ENCODE measurements around the gene ZNF791. TPM values are rescaled to one million over a fixed set of nuclear protein-coding genes. Genes with fewer than 3 reads are reported as not detected.

Gene ZNF791
- polyA plus RNA-seq, 1 donor from 2014 or later: 10.2 TPM

DNA sequence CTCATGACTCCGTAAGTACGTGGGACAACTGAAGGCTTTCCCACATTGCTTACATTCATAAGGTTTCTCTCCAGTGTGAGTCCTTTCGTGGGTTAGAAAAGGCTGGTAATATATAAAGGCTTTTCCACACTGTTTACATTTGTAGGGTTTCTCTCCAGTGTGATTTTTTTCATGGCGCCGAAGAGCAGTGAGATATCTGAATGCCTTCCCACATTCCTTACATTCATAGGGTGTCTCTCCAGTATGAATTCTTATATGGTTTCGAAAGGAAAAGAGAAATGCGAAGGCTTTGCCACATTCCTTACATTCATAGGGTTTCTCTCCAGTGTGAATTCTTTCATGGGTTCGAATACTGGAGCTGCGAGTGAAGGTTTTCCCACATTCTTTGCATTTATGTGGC lies 29.6 kb upstream of the ZNF791 start:
- Histone ChIP-seq H3F3A (ENCODE audit: insufficient read depth, low read length, poor library complexity, severe bottlenecking) (no peaks in the 10 kb centered on the region), H3K9me2 (ENCODE audit: insufficient read depth, low read length) (no peaks in the 10 kb centered on the region), H4K20me1 (ENCODE audit: insufficient read depth) (no peaks in the 10 kb centered on the region), H3K27me3 (ENCODE audit: insufficient read depth, low read depth, low read length) (no peaks in the 10 kb centered on the region), H3K36me3 (ENCODE audit: insufficient read depth, low read length) (peaks cover 7% of the 10 kb centered on the region), H2AFZ (ENCODE audit: low read depth, low read length) (no peak overlapping the region), H3K9me3 (ENCODE audit: low read length) (peaks cover 6% of the 10 kb centered on the region), H3K4me2 (ENCODE audit: low read length) (no peak overlapping the region), H3K27ac (ENCODE audit: low read length) (no peak overlapping the region), H3K4me3 (ENCODE audit: low read length) (no peak overlapping the region), H3K9ac (ENCODE audit: low read length) (no peak overlapping the region), H3K79me2 (replicated peaks; ENCODE audit: insufficient read depth, low read length) (no peaks in the 10 kb centered on the region)
- TF ChIP-seq, protein P1, sequence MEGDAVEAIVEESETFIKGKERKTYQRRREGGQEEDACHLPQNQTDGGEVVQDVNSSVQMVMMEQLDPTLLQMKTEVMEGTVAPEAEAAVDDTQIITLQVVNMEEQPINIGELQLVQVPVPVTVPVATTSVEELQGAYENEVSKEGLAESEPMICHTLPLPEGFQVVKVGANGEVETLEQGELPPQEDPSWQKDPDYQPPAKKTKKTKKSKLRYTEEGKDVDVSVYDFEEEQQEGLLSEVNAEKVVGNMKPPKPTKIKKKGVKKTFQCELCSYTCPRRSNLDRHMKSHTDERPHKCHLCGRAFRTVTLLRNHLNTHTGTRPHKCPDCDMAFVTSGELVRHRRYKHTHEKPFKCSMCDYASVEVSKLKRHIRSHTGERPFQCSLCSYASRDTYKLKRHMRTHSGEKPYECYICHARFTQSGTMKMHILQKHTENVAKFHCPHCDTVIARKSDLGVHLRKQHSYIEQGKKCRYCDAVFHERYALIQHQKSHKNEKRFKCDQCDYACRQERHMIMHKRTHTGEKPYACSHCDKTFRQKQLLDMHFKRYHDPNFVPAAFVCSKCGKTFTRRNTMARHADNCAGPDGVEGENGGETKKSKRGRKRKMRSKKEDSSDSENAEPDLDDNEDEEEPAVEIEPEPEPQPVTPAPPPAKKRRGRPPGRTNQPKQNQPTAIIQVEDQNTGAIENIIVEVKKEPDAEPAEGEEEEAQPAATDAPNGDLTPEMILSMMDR (IDR thresholded peaks at IDR 0.05; ENCODE audit: poor library complexity, severe bottlenecking): no peak
- no peak for TF ChIP-seq RAD21 (conservative IDR thresholded peaks at IDR 0.05)
- no peak for TF ChIP-seq SMC3 (conservative IDR thresholded peaks at IDR 0.05; ENCODE audit: poor library complexity)
- TF ChIP-seq EZH2 (IDR thresholded peaks at IDR 0.05; ENCODE audit: borderline replicate concordance, insufficient read depth, low read length, poor library complexity, severe bottlenecking): no peak
- no peak for TF ChIP-seq MXI1 (conservative IDR thresholded peaks at IDR 0.05; ENCODE audit: poor library complexity, severe bottlenecking)
- TF ChIP-seq EP300 (conservative IDR thresholded peaks at IDR 0.05; ENCODE audit: poor library complexity, severe bottlenecking): no peak
- TF ChIP-seq, protein P2, sequence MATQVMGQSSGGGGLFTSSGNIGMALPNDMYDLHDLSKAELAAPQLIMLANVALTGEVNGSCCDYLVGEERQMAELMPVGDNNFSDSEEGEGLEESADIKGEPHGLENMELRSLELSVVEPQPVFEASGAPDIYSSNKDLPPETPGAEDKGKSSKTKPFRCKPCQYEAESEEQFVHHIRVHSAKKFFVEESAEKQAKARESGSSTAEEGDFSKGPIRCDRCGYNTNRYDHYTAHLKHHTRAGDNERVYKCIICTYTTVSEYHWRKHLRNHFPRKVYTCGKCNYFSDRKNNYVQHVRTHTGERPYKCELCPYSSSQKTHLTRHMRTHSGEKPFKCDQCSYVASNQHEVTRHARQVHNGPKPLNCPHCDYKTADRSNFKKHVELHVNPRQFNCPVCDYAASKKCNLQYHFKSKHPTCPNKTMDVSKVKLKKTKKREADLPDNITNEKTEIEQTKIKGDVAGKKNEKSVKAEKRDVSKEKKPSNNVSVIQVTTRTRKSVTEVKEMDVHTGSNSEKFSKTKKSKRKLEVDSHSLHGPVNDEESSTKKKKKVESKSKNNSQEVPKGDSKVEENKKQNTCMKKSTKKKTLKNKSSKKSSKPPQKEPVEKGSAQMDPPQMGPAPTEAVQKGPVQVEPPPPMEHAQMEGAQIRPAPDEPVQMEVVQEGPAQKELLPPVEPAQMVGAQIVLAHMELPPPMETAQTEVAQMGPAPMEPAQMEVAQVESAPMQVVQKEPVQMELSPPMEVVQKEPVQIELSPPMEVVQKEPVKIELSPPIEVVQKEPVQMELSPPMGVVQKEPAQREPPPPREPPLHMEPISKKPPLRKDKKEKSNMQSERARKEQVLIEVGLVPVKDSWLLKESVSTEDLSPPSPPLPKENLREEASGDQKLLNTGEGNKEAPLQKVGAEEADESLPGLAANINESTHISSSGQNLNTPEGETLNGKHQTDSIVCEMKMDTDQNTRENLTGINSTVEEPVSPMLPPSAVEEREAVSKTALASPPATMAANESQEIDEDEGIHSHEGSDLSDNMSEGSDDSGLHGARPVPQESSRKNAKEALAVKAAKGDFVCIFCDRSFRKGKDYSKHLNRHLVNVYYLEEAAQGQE (IDR thresholded peaks at IDR 0.05; ENCODE audit: borderline replicate concordance): no peak
- TF ChIP-seq POLR2AphosphoS5 (IDR thresholded peaks at IDR 0.05): no peak
- TF ChIP-seq TAF1 (IDR thresholded peaks at IDR 0.05; ENCODE audit: low read depth): no peak

DNA sequence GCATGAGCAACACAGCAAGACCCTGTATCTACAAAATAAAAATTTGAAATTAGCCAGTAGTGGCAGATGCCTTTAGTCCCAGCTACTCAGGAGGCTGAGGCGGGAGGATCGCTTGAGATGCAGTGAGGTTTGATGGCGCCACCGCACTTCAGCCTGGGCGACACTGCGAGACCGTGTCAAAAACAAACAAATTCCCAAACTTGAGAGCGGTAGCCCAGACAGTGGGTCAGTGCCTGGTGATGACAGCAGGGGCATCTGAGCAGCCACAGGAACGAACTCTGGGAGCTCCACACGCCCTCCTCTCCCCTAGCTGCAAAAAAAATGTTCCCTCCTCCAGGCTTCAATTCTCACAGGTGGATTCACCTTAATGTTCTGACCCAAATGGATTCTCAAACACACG lies 14.2 kb upstream of the ZNF791 start:
- no peak for TF ChIP-seq SMC3 (conservative IDR thresholded peaks at IDR 0.05; ENCODE audit: poor library complexity)
- TF ChIP-seq, protein P2 (IDR thresholded peaks at IDR 0.05; ENCODE audit: borderline replicate concordance): no peak
- TF ChIP-seq, protein P1 (IDR thresholded peaks at IDR 0.05; ENCODE audit: poor library complexity, severe bottlenecking): no peak
- no peak for TF ChIP-seq EZH2 (IDR thresholded peaks at IDR 0.05; ENCODE audit: borderline replicate concordance, insufficient read depth, low read length, poor library complexity, severe bottlenecking)
- TF ChIP-seq RAD21 (conservative IDR thresholded peaks at IDR 0.05): no peak
- TF ChIP-seq MXI1 (conservative IDR thresholded peaks at IDR 0.05; ENCODE audit: poor library complexity, severe bottlenecking): no peak
- no peak for TF ChIP-seq POLR2AphosphoS5 (IDR thresholded peaks at IDR 0.05)
- TF ChIP-seq TAF1 (IDR thresholded peaks at IDR 0.05; ENCODE audit: low read depth): no peak
- no peak for TF ChIP-seq EP300 (conservative IDR thresholded peaks at IDR 0.05; ENCODE audit: poor library complexity, severe bottlenecking)
- Histone ChIP-seq H3K9ac (ENCODE audit: low read length) (no peak overlapping the region), H3K4me3 (ENCODE audit: low read length) (no peak overlapping the region), H3K79me2 (replicated peaks; ENCODE audit: insufficient read depth, low read length) (no peaks in the 10 kb centered on the region), H4K20me1 (ENCODE audit: insufficient read depth) (no peaks in the 10 kb centered on the region), H3K27ac (ENCODE audit: low read length) (no peak overlapping the region), H2AFZ (ENCODE audit: low read depth, low read length) (no peak overlapping the region), H3K4me2 (ENCODE audit: low read length) (no peak overlapping the region), H3K36me3 (ENCODE audit: insufficient read depth, low read length) (no peaks in the 10 kb centered on the region), H3F3A (ENCODE audit: insufficient read depth, low read length, poor library complexity, severe bottlenecking) (no peaks in the 10 kb centered on the region), H3K9me2 (ENCODE audit: insufficient read depth, low read length) (no peaks in the 10 kb centered on the region), H3K27me3 (ENCODE audit: insufficient read depth, low read depth, low read length) (no peaks in the 10 kb centered on the region), H3K9me3 (ENCODE audit: low read length) (no peaks in the 10 kb centered on the region)

All from neural cell (in vitro differentiated cells).